HL-60 (cell line): ENCODE data around the gene SPATS2L.

Source experiments
- POLR2AphosphoS5 ChIP-seq: IDR thresholded peaks from 2 replicates; pipeline ENCODE4 v1.6.1; 2012; ENCODE audit warnings: low read depth
- TF ChIP-seq, protein P1 (sequence below): IDR thresholded peaks from one replicate; pipeline ENCODE4 v1.5.1; 2011; ENCODE audit warnings: low read length, control low read depth, inconsistent platforms; ENCODE audit not compliant: insufficient read depth

DNA sequence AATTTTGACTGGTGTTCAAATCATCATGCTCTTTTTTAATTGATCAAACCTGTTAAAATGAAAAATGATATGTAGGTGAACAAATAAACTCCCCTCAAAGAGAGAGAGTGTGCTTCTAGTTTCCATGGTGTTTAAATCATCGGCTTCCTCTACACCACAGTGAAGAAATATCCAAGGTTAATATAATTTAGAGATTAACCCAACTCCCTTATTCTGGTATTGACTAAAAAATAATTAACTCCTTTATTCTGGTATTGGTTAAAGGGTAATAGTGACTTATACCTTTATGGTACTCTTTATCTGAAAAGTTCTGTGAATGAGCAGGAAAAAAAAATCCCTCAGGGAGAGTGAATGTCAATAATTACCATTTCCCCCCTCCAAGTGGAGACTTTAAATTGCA lies 93.1 kb downstream of the SPATS2L start:
- TF ChIP-seq POLR2AphosphoS5 = no peak
- TF ChIP-seq, protein P1, sequence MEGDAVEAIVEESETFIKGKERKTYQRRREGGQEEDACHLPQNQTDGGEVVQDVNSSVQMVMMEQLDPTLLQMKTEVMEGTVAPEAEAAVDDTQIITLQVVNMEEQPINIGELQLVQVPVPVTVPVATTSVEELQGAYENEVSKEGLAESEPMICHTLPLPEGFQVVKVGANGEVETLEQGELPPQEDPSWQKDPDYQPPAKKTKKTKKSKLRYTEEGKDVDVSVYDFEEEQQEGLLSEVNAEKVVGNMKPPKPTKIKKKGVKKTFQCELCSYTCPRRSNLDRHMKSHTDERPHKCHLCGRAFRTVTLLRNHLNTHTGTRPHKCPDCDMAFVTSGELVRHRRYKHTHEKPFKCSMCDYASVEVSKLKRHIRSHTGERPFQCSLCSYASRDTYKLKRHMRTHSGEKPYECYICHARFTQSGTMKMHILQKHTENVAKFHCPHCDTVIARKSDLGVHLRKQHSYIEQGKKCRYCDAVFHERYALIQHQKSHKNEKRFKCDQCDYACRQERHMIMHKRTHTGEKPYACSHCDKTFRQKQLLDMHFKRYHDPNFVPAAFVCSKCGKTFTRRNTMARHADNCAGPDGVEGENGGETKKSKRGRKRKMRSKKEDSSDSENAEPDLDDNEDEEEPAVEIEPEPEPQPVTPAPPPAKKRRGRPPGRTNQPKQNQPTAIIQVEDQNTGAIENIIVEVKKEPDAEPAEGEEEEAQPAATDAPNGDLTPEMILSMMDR = no peak
